CD14-positive monocyte (primary cell): ENCODE results near the gene GABBR2. TPM values are rescaled to one million over a fixed set of nuclear protein-coding genes. Genes with fewer than 3 reads are reported as not detected.

Experiments
- DNase-seq, 3 donors: peaks; one replicate each; pipeline ENCODE4 v3.0.0-alpha.2; 2011 to 2022
- H2AFZ ChIP-seq: 2 replicates; pipeline ENCODE4 v1.6.0; 2012; ENCODE audit warnings: mild to moderate bottlenecking, low read depth, low read length, inconsistent platforms; ENCODE audit not compliant: insufficient read depth, poor library complexity, severe bottlenecking
- H3K27ac ChIP-seq, 2 donors: 1 replicate in 1 of 2; 2 replicates in 1 of 2; pipeline ENCODE4 v1.5.1; 2012 to 2013; ENCODE audit warnings: low read length in 2 of 2, control low read depth in 1 of 2, inconsistent platforms in 1 of 2, low read depth in 1 of 2, mild to moderate bottlenecking in 1 of 2
- H3K27me3 ChIP-seq, 2 donors: one replicate each; pipeline versions ENCODE4 v1.6.0 to v1.6.1; 2011 to 2013; ENCODE audit warnings: low read length in 2 of 2; ENCODE audit not compliant: control insufficient read depth in 2 of 2, insufficient read depth in 2 of 2
- H3K36me3 ChIP-seq, 2 donors: replicated peaks in 1 of 2; 1 replicate in 1 of 2; 2 replicates in 1 of 2; pipeline versions ENCODE4 v1.5.1 to v1.6.1; 2012 to 2013; ENCODE audit warnings: low read length in 2 of 2, control low read depth in 1 of 2, inconsistent platforms in 1 of 2, mild to moderate bottlenecking in 1 of 2; ENCODE audit not compliant: insufficient read depth in 2 of 2, control insufficient read depth in 1 of 2
- H3K4me1 ChIP-seq, 2 donors: 1 replicate in 1 of 2; 2 replicates in 1 of 2; pipeline versions ENCODE4 v1.5.1 to v1.6.1; 2012 to 2013; ENCODE audit warnings: low read length in 2 of 2, control low read depth in 1 of 2, inconsistent platforms in 1 of 2, mild to moderate bottlenecking in 1 of 2, moderate library complexity in 1 of 2; ENCODE audit not compliant: insufficient read depth in 2 of 2, control insufficient read depth in 1 of 2
- H3K4me2 ChIP-seq: replicated peaks from 2 replicates; pipeline ENCODE3; 2012; ENCODE audit warnings: low read length, moderate library complexity, mild to moderate bottlenecking; ENCODE audit not compliant: poor library complexity, severe bottlenecking; ENCODE audit errors: extremely low read depth
- H3K4me3 ChIP-seq, 3 experiments: fragments of 200-600 bp in 1 of 3; sonication (generic) in 1 of 3; replicated peaks in 1 of 3; 1 replicate in 2 of 3; 2 replicates in 1 of 3; pipeline ENCODE4 v1.5.1; 2011 to 2013; ENCODE audit warnings: low read length in 3 of 3, mild to moderate bottlenecking in 3 of 3, control low read depth in 2 of 3, low read depth in 2 of 3, inconsistent platforms in 1 of 3, moderate library complexity in 1 of 3
- H3K79me2 ChIP-seq: 2 replicates; pipeline ENCODE4 v1.6.0; 2012; ENCODE audit warnings: mild to moderate bottlenecking, control low read depth, inconsistent platforms, low read length, moderate library complexity; ENCODE audit not compliant: insufficient read depth
- H3K9ac ChIP-seq: 2 replicates; pipeline ENCODE4 v1.6.0; 2017; ENCODE audit warnings: low read length, mild to moderate bottlenecking; ENCODE audit not compliant: insufficient read depth, poor library complexity, severe bottlenecking
- H3K9me3 ChIP-seq, 2 donors: replicated peaks in 1 of 2; 1 replicate in 1 of 2; 2 replicates in 1 of 2; pipeline versions ENCODE4 v1.5.1 to v1.6.1; 2012 to 2013; ENCODE audit warnings: low read length in 2 of 2, control low read depth in 1 of 2; ENCODE audit not compliant: control insufficient read depth in 1 of 2, insufficient read depth in 1 of 2
- H4K20me1 ChIP-seq: 2 replicates; pipeline ENCODE4 v1.6.0; 2012; ENCODE audit warnings: mild to moderate bottlenecking, low read length, control low read depth, moderate library complexity; ENCODE audit not compliant: insufficient read depth
- H3K27ac Mint-ChIP-seq, 7 donors: one replicate each; pipeline ENCODE4 v1.8.0; 2020; ENCODE audit warnings: mild to moderate bottlenecking in 7 of 7, mixed read lengths in 7 of 7, moderate library complexity in 6 of 7, inconsistent platforms in 2 of 7
- H3K27me3 Mint-ChIP-seq, 3 donors: one replicate each; pipeline ENCODE4 v1.8.0; 2021 to 2022; ENCODE audit warnings: low read depth in 3 of 3, mild to moderate bottlenecking in 3 of 3, mixed read lengths in 3 of 3, moderate library complexity in 3 of 3, inconsistent platforms in 1 of 3
- H3K36me3 Mint-ChIP-seq, 2 donors: one replicate each; pipeline ENCODE4 v1.8.0; 2020; ENCODE audit warnings: mixed read lengths in 2 of 2, inconsistent platforms in 1 of 2, mild to moderate bottlenecking in 1 of 2
- H3K4me1 Mint-ChIP-seq: one replicate; pipeline ENCODE4 v1.8.0; 2020; ENCODE audit warnings: mild to moderate bottlenecking, mixed read lengths
- H3K4me3 Mint-ChIP-seq, 2 donors: one replicate each; pipeline ENCODE4 v1.8.0; 2020; ENCODE audit warnings: mild to moderate bottlenecking in 2 of 2, mixed read lengths in 2 of 2, moderate library complexity in 1 of 2
- H3K9me3 Mint-ChIP-seq, 7 donors: one replicate each; pipeline ENCODE4 v1.8.0; 2020 to 2022; ENCODE audit warnings: mixed read lengths in 7 of 7, mild to moderate bottlenecking in 6 of 7, moderate library complexity in 6 of 7, inconsistent platforms in 2 of 7
- WGBS: methylation state at CpG from one replicate; pipeline ENCODE4 v1.1.5; 2013; ENCODE audit warnings: missing lambda C conversion rate; ENCODE audit not compliant: insufficient coverage; 5-methylcytosine and 5-hydroxymethylcytosine counted together
- intact Hi-C, 2 donors: fragments of 100-400 bp; cut with micrococcal nuclease; formaldehyde crosslinking; loops; one replicate each; pipeline versions ENCODE4 v1.15.0 to v1.15.1; 2023
- polyA plus RNA-seq, 3 donors: library from polyadenylated mRNA; depleted of rRNA in 1 of 3; unstranded in 2 of 3; stranded (reverse) in 1 of 3; fragments of 300-500 nt in 2 of 3; fragments of >200 nt in 1 of 3; fragmentation: Illumina TruSeq in 2 of 3; gene quantifications; 1 replicate in 2 of 3; 2 replicates in 1 of 3; pipeline ENCODE4 v1.2.3, GENCODE V29; 2012 to 2021
- TF ChIP-seq, protein P1 (sequence below): fragments of 200-600 bp; IDR thresholded peaks from one replicate; pipeline ENCODE4 v1.8.0; 2022; ENCODE audit warnings: antibody characterized with exemption, mild to moderate bottlenecking

GABBR2 gene
- polyA plus RNA-seq, 3 donors, result not detected

GRCh38 chr9:98519641-98520040 lies 189.1 kb downstream of the GABBR2 start:
- Histone ChIP-seq H4K20me1 (no peaks in the 10 kb centered on the region), H2AFZ (no peak overlapping the region), H3K4me1 (no peaks in the 10 kb centered on the region), H3K4me2 (no peak overlapping the region), H3K27me3 (peaks cover 12 to 20% of the 10 kb centered on the region in 2 donors), H3K9ac (no peak overlapping the region), H3K4me3 (no peak overlapping the region), H3K79me2 (no peaks in the 10 kb centered on the region), H3K9me3 (no peaks in the 10 kb centered on the region), H3K27ac (no peak overlapping the region), H3K36me3 (no peaks in the 10 kb centered on the region)
- Mint-ChIP-seq H3K36me3 (no peaks in the 10 kb centered on the region), H3K4me3 (no peak overlapping the region), H3K27me3 (peaks cover 18 to 43% (median 20%) of the 10 kb centered on the region in 3 donors), H3K9me3 (peaks cover 0 to 4% (median 0%) of the 10 kb centered on the region in 7 donors), H3K27ac (no peak overlapping the region), H3K4me1 (no peaks in the 10 kb centered on the region)
- DNase-seq, result no peak
- intact Hi-C loops, result no loop called here
- TF ChIP-seq, protein P1, sequence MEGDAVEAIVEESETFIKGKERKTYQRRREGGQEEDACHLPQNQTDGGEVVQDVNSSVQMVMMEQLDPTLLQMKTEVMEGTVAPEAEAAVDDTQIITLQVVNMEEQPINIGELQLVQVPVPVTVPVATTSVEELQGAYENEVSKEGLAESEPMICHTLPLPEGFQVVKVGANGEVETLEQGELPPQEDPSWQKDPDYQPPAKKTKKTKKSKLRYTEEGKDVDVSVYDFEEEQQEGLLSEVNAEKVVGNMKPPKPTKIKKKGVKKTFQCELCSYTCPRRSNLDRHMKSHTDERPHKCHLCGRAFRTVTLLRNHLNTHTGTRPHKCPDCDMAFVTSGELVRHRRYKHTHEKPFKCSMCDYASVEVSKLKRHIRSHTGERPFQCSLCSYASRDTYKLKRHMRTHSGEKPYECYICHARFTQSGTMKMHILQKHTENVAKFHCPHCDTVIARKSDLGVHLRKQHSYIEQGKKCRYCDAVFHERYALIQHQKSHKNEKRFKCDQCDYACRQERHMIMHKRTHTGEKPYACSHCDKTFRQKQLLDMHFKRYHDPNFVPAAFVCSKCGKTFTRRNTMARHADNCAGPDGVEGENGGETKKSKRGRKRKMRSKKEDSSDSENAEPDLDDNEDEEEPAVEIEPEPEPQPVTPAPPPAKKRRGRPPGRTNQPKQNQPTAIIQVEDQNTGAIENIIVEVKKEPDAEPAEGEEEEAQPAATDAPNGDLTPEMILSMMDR, result no peak
- 43% methylated on average over 1 of the region's 3 CpGs for WGBS

GRCh38 chr9:98518556-98518955 lies 190.2 kb downstream of the GABBR2 start:
- H3K4me1 Mint-ChIP-seq, result no peaks in the 10 kb centered on the region
- no peaks in the 10 kb centered on the region for H3K9me3 ChIP-seq
- TF ChIP-seq, protein P1, result no peak
- H3K27ac Mint-ChIP-seq, result no peak overlapping the region
- H3K27ac ChIP-seq, result no peak overlapping the region
- H3K36me3 Mint-ChIP-seq, result no peaks in the 10 kb centered on the region
- H3K4me3 Mint-ChIP-seq, result no peak overlapping the region
- H3K9ac ChIP-seq, result no peak overlapping the region
- H3K27me3 Mint-ChIP-seq, result peaks cover 16 to 37% (median 18%) of the 10 kb centered on the region in 3 donors
- intact Hi-C loops, result no loop called here
- peaks cover 0 to 4% (median 0%) of the 10 kb centered on the region in 7 donors for H3K9me3 Mint-ChIP-seq
- H3K4me1 ChIP-seq, result no peaks in the 10 kb centered on the region
- H4K20me1 ChIP-seq, result no peaks in the 10 kb centered on the region
- no peak overlapping the region for H3K4me2 ChIP-seq
- DNase-seq, result no peak
- no peak overlapping the region for H2AFZ ChIP-seq
- no peaks in the 10 kb centered on the region for H3K36me3 ChIP-seq
- H3K27me3 ChIP-seq, result peaks cover 7 to 12% of the 10 kb centered on the region in 2 donors
- WGBS, result 87% methylated on average over 5 of the region's 6 CpGs
- H3K4me3 ChIP-seq, result no peak overlapping the region
- H3K79me2 ChIP-seq, result no peaks in the 10 kb centered on the region
